Dermis lymphatic vessel endothelial cell (primary cell): ENCODE results near the gene MAPK1. TPM values are rescaled to one million over a fixed set of nuclear protein-coding genes. Genes with fewer than 3 reads are reported as not detected.

Experiments used
- total RNA-seq: library from RNA; depleted of rRNA; stranded (reverse); fragments of >200 nt; gene quantifications from 2 replicates; pipeline ENCODE4 v1.2.1, GENCODE V29; 2014

The MAPK1 gene
- 45.7 and 54.9 TPM in 2 replicates for total RNA-seq

DNA sequence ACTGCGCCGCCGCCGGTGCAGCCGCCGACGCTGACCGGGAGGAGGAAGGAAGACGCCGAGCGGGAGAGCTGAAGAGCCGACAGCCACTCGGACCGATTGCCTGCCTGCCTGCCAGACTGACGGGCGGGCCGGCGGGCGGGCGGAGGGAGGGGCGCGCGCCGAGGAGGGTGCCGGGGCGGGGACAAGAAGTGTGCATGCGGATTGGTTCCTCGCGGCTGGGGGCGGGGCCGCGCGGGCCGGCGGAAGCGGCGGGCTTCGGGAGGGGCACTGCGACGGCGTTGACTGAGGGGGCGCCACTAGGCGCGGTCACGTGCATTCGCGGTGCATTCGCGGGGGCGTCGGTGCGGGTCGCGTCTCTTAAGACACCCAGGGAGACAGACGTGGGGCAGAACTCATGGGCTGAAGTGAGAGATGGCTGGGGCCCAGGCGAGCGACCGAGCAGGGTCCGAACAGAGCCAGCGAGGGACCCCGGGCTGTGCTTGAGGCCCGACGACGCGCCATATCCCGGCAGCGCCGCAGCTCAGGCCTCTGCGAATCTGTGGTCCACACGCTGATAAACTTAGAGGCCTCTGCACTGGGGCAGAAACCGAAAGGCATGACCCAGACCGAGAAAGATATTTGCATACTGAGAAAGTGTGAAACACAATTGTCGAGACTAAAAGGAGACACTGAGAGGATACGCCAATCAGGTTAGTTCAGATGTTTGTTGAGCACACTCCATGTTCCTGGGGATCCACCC is at the start of gene MAPK1:
Gene MAPK1, minus strand, starts transcription at position 118 of the 739 bp plus-strand sequence. CDS start 205 bp downstream, outside the sequence.

DNA sequence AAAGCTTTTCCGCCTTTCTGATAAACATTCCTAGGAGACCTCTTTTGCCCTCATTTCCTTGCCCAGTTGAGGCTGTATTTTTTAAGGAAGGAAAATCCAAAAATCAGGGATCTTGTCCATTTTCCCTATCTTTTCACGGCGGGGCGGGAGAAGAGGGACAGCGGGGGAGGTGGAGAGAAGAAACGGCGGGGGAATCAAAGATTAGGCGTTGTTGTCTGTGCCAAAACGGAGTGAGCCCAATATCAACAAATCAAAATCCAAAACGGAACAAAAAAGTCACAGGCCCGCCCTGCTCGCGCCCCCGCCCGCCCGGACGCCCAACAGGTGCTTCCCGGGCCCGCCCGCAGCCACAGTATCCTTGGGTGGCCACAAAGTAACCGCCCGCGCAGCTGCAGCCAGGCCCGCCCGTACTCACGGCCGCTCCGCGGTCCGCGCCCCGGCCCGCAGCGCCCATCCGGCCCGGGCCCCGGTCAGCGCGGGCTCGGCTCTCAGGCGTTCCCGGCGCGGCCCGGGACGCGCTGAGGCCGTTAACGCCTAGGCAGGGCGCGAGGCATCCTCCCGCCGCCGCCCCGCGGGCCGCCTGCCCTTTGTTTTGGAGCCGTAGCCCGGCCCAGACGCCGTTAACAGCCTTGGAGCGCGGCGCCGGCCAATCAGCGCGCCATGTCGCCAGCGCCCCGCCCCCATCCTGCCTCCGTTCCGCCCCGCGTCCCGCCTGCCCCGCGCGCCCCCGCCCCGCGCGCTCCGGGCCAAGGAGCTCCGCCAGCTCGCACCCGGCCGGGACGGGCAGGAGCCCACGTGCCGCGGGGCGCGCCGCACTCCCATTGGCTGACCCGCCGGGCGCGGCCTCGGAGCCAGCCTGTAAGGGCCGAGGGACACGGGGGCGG is 132.0 kb downstream of the MAPK1 start, which contains the start of gene YPEL1:
Gene YPEL1, minus strand, starts transcription at position 595 of the 884 bp plus-strand sequence. CDS start 25,050 bp downstream, outside the sequence.

Other genes with a start within 250 kb of the MAPK1 start
- gene YDJC, start 237.6 kb downstream of the MAPK1 start, total RNA-seq: 10.1 and 10.2 TPM in 2 replicates
- under 0.01 TPM in 1 of 2 replicates, not detected in the other for gene CCDC116, start 234.9 kb downstream of the MAPK1 start, total RNA-seq
- 35.9 and 50.3 TPM in 2 replicates for gene SDF2L1, start 225.3 kb downstream of the MAPK1 start, total RNA-seq
- gene PPIL2, start 201.6 kb downstream of the MAPK1 start, total RNA-seq: 16.1 and 17.7 TPM in 2 replicates
- 4.0 TPM in 2 replicates for gene YPEL1, start 131.9 kb downstream of the MAPK1 start, total RNA-seq
- 92.3 and 122 TPM in 2 replicates for gene PPM1F, start 85.2 kb upstream of the MAPK1 start, total RNA-seq
- 13.9 and 14.0 TPM in 2 replicates for gene TOP3B, start 115.1 kb upstream of the MAPK1 start, total RNA-seq